Pancreas (tissue), 10 donors: ENCODE data around the gene SHLD1. TPM values are rescaled to one million over a fixed set of nuclear protein-coding genes. Genes with fewer than 3 reads are reported as not detected.
"Not testable (repeated sequence)": the region's sequence is repeated elsewhere in the genome, so short reads cannot be mapped to it uniquely, and the experiment has no call there.

ENCODE experiments used
- ATAC-seq, 4 donors: fragments of 200-7000 bp; cut with Tn5 transposase; one replicate each; pipeline versions ENCODE4 v1.8.0 to v1.9.1; 2020; ENCODE audit warnings: mild to moderate bottlenecking in 4 of 4, moderate library complexity in 4 of 4
- DNase-seq, 6 donors: peaks; one replicate each; pipeline ENCODE4 v3.0.0-alpha.2; 2020
- FAIRE-seq: peaks from 2 replicates; lab custom pipeline; 2012; peaks lifted over from hg19 to GRCh38; lab: Jason Lieb, UNC
- H3K27ac ChIP-seq, 4 donors: fragments of 200-600 bp; sonication (generic); 1 replicate in 3 of 4; 2 replicates in 1 of 4; pipeline versions ENCODE4 v1.5.0 to v1.8.0; 2020
- H3K27me3 ChIP-seq, 4 donors: fragments of 200-600 bp; one replicate each; pipeline ENCODE4 v1.8.0; 2021
- H3K36me3 ChIP-seq, 3 donors: fragments of 200-600 bp; sonication (generic) in 1 of 3; one replicate each; pipeline versions ENCODE4 v1.5.0 to v1.8.0; 2020 to 2021
- H3K4me1 ChIP-seq, 3 donors: fragments of 200-600 bp; one replicate each; pipeline ENCODE4 v1.8.0; 2021
- H3K4me3 ChIP-seq, 4 donors: fragments of 200-600 bp; sonication (generic) in 2 of 4; one replicate each; pipeline versions ENCODE4 v1.5.0 to v1.8.0; 2020 to 2021
- H3K9me3 ChIP-seq, 4 donors: fragments of 200-600 bp; one replicate each; pipeline ENCODE4 v1.8.0; 2021
- WGBS, 2 donors: extraction: QIAGEN DNeasy Blood & Tissue Kit; methylation state at CpG; one replicate each; pipeline ENCODE4 v1.1.7; 2013; 5-methylcytosine and 5-hydroxymethylcytosine counted together
- intact Hi-C, 3 donors: fragments of 100-400 bp; cut with DNase I; formaldehyde crosslinking; loops; one replicate each; pipeline versions ENCODE4 v1.11.1 to v1.14.2; 2022
- polyA plus RNA-seq, 2 donors: library from polyadenylated mRNA; stranded (reverse); fragments of 200-250 nt; gene quantifications; one replicate each; pipeline ENCODE4 v1.2.3, GENCODE V29; 2013
- total RNA-seq, 6 donors: library from RNA; stranded (reverse); fragmentation: NEBNext Ultra II Directional in 4 of 6; extraction: Animal tissue kit (Norgen Biotek cat#: 25700) in 4 of 6; gene quantifications; one replicate each; pipeline versions ENCODE4 v1.2.1 to v1.2.4, GENCODE V29; 2021 to 2023
- TF ChIP-seq, protein P1 (sequence below), 4 donors: fragments of 200-600 bp; sonication (generic) in 3 of 4; IDR thresholded peaks; one replicate each; pipeline versions ENCODE4 v1.5.0 to v1.8.0; 2021; ENCODE audit warnings: antibody characterized with exemption in 4 of 4
- donor health status: healthy with polysubstance abuse.
- donor health status: DM: no; HTN: no; CAD: no; lungs with moderate emphysema.
- donor health status: DM: no; HTN: no; CAD: no.
- donor health status: control.
- donor health status: control.
- donor health status: Bipolar disorder and iron deficiency.
- donor health status: DM: yes; HTN: yes; CAD: no.
- donor health status: DM: no; HTN: no; CAD: no.
- donor health status: DM: no; HTN: no; CAD: no.
- donor health status: DM: yes; HTN: yes; CAD: no.

SHLD1 gene
- total and polyA plus RNA-seq, 8 donors: 2.1 to 6.6 (median 3.4) TPM

DNA sequence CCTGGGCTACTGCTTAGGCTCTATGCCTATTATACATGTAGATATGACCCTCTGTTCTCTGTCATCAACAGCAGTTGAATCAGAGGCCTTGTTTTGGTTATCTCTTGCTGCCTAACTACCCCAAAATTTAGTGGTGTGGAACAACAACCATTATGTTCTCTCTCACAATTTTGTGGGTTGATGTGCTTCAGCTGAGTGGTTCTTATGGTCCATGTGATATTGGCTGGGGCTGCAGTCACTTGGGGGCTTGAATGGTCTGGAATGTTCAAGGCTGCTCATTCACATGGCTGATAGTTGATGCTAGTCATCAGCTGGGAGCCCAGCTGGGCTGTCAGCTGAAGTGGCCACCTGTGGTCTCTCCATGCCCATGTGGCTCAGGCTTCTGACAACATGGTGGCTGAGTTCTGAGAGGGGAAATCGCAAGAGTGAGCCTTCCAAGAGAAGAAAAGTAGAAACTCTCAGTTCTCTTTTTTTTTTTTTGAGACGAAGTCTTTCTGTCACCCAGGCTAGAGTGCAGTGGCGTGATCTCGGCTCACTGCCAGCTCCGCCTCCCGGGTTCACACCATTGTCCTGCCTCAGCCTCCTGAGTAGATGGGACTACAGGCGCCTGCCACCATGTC is 47.8 kb downstream of the SHLD1 start:
- DNase-seq (no peak), ATAC-seq (peak in 1 of 4 donors; percentile 11), FAIRE-seq (no peak)
- intact Hi-C loops: no loop called here
- H3K4me1 ChIP-seq: peaks cover 11 to 24% (median 21%) of the 10 kb centered on the region in 3 donors
- WGBS, 2 donors: 60 to 62% methylated on average over 6 to 7 of the region's 7 CpGs
- H3K27ac ChIP-seq: peak overlapping the region; percentile 6 to 73 (median 32)
- no peaks in the 10 kb centered on the region for H3K9me3 ChIP-seq
- H3K36me3 ChIP-seq: no peaks in the 10 kb centered on the region
- H3K4me3 ChIP-seq: no peak overlapping the region
- TF ChIP-seq, protein P1, sequence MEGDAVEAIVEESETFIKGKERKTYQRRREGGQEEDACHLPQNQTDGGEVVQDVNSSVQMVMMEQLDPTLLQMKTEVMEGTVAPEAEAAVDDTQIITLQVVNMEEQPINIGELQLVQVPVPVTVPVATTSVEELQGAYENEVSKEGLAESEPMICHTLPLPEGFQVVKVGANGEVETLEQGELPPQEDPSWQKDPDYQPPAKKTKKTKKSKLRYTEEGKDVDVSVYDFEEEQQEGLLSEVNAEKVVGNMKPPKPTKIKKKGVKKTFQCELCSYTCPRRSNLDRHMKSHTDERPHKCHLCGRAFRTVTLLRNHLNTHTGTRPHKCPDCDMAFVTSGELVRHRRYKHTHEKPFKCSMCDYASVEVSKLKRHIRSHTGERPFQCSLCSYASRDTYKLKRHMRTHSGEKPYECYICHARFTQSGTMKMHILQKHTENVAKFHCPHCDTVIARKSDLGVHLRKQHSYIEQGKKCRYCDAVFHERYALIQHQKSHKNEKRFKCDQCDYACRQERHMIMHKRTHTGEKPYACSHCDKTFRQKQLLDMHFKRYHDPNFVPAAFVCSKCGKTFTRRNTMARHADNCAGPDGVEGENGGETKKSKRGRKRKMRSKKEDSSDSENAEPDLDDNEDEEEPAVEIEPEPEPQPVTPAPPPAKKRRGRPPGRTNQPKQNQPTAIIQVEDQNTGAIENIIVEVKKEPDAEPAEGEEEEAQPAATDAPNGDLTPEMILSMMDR (IDR thresholded peaks at IDR 0.05): no peak
- no peaks in the 10 kb centered on the region for H3K27me3 ChIP-seq

DNA sequence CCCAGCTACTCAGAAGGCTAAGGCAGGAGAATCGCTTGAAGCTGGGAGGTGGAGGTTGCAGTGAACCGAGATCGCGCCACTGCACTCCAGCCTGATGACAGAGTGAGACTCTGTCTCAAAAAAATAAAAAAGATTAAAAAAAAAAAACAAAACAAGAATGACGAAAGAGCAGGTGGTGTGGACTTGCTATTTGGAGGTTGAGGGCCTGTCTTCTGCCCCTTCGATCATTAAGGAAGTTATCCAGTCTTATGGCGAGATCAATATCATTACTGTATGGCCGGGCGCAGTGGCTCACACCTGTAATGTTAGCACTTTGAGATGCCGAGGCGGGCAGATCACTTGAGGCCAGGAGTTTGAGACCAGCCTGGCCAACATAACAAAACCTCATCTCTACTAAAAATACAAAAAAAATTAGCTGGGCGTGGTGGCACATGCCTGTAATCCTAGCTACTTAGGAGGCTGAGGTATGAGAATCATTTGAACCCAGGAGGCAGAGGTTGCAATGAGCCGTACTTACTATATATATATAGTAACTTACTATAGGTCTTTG is 53.6 kb downstream of the SHLD1 start:
- H3K4me3 ChIP-seq, H3K9me3 ChIP-seq, FAIRE-seq, H3K27me3 ChIP-seq, intact Hi-C loops, ATAC-seq, DNase-seq, H3K36me3 ChIP-seq: not testable (repeated sequence)
- H3K27ac ChIP-seq: peak overlapping the region; percentile 42 to 69 (median 56)
- H3K4me1 ChIP-seq: peaks cover 18 to 21% (median 19%) of the 10 kb centered on the region in 3 donors
- whole genome bisulfite sequencing, 2 donors: 50 to 54% methylated on average over 13 of the region's 13 CpGs

DNA sequence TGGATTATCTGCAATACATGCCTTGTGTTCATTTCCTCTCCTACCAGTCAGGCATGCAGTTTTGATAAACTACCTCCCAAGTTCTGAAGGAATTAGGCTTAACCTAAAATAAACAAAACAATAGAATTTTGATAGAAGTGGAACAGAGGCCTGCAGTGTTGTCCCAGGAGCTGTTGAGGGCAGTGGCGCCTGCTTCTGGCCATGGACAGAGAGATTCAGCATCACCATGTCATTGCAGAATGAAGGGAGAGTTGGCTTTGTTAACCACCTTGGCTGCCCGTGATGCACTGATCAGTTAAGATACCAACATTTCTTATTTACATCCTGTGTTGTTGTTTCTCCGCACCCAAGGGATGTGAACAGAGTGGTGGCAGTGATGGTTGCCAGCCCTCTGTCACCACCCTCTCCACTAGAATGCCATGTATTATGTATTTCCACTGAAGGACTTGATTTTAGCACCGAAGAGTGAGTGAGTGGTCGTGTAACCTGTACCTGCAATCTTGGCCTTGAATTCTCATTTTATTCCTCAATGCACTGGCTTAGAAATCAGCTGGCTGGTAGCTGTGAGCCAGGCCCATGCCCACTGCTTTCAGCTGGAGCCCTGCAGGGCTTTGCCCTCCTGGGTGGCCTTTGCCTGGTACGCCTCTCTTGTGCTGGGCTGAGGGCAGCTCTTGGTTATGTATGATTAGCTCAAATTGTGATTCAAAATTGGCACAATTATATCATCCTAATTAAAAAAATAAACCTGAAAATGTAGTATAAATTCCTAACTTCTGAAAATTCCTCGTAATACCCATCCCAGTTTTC is 56.5 kb downstream of the SHLD1 start:
- intact Hi-C loops: no loop called here
- 83 to 85% methylated on average over 7 of the region's 7 CpGs for WGBS, 2 donors
- TF ChIP-seq, protein P1 (IDR thresholded peaks at IDR 0.05): no peak
- ATAC-seq (no peak), FAIRE-seq (no peak), DNase-seq (no peak)
- Histone ChIP-seq H3K36me3 (no peaks in the 10 kb centered on the region), H3K27me3 (no peaks in the 10 kb centered on the region), H3K9me3 (no peaks in the 10 kb centered on the region), H3K4me1 (peaks cover 18 to 21% (median 19%) of the 10 kb centered on the region in 3 donors), H3K4me3 (no peak overlapping the region), H3K27ac (no peak overlapping the region)

DNA sequence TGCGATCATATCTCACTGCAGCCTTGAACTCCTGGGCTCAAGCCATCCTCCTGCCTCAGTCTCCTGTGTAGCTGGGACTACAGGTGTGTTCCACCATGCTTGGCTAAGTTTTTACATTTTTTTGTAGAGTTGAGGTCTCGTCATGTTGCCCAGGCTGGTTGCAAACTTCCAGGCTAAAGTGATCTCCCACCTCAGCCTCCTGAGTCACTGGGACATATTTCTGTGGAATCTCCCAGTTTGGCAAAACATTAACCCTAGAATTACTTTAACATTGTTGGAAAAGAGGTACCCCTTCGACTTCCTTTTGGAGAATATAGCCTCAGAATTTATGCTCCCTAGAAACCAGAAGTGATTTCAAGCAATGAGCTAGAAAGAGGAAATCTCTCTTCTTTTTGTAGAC is 57.2 kb downstream of the SHLD1 start:
- FAIRE-seq: no peak
- ATAC-seq: no peak
- TF ChIP-seq, protein P1 (IDR thresholded peaks at IDR 0.05): no peak
- Histone ChIP-seq H3K27ac (no peak overlapping the region), H3K27me3 (no peaks in the 10 kb centered on the region), H3K4me3 (no peak overlapping the region), H3K4me1 (peaks cover 18 to 21% (median 19%) of the 10 kb centered on the region in 3 donors), H3K9me3 (no peaks in the 10 kb centered on the region), H3K36me3 (no peaks in the 10 kb centered on the region)
- intact Hi-C loops: no loop called here
- no peak for DNase-seq
- 81 to 87% methylated on average over 3 of the region's 3 CpGs for WGBS, 2 donors

DNA sequence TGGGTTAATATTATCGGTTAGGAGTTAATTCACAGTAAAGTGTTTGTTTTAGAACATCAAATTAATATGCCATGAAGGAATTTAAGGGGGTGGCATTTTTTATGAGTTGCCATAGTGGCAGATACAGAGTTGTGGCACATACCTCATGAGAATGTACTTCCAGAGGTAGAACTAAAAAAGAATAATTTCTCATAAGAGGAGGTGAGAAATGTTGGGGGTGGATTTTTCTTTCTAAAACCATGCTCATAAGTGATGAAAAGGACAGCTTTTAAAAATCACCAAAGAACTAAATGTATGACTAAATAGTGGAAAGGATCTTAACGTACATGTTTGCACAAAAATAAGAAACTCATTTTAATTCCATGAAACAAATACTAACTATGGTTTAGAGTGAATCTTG is 58.7 kb downstream of the SHLD1 start:
- ATAC-seq (no peak), FAIRE-seq (no peak), DNase-seq (no peak)
- Histone ChIP-seq H3K36me3 (no peaks in the 10 kb centered on the region), H3K4me1 (peaks cover 12 to 16% (median 16%) of the 10 kb centered on the region in 3 donors), H3K27ac (peak overlapping the region in 1 of 4 donors; percentile 0), H3K27me3 (no peaks in the 10 kb centered on the region), H3K4me3 (no peak overlapping the region), H3K9me3 (no peaks in the 10 kb centered on the region)
- WGBS, 2 donors: 55 to 56% methylated on average over 2 of the region's 2 CpGs
- intact Hi-C loops: no loop called here
- TF ChIP-seq, protein P1 (IDR thresholded peaks at IDR 0.05): no peak
